SJSA1 (cell line): ENCODE results near the gene OR2B2. TPM values are rescaled to one million over a fixed set of nuclear protein-coding genes. Genes with fewer than 3 reads are reported as not detected.
"Not testable (repeated sequence)": the region's sequence is repeated elsewhere in the genome, so short reads cannot be mapped to it uniquely, and the experiment has no call there.

ENCODE experiments used
- DNase-seq, 2 experiments: peaks; one replicate each; pipeline ENCODE4 v3.0.0-alpha.2; 2015 to 2020; ENCODE audit warnings: low spot score in 2 of 2, low read depth in 1 of 2
- H3K27ac ChIP-seq: fragments of 250-450 bp; sonication (Bioruptor Pico); 2 replicates; pipeline ENCODE4 v1.5.1; 2020; ENCODE audit warnings: mild to moderate bottlenecking, moderate library complexity
- H3K27me3 ChIP-seq: fragments of 250-450 bp; sonication (Bioruptor Pico); replicated peaks from 2 replicates; pipeline ENCODE4 v1.5.1; 2020; ENCODE audit warnings: mild to moderate bottlenecking, moderate library complexity
- H3K36me3 ChIP-seq: fragments of 250-450 bp; sonication (Bioruptor Pico); 2 replicates; pipeline ENCODE4 v1.5.1; 2020; ENCODE audit warnings: mild to moderate bottlenecking
- H3K4me1 ChIP-seq: fragments of 250-450 bp; sonication (Bioruptor Pico); replicated peaks from 2 replicates; pipeline ENCODE4 v1.6.1; 2021; ENCODE audit warnings: mild to moderate bottlenecking
- H3K4me3 ChIP-seq: fragments of 250-450 bp; sonication (Bioruptor Pico); 2 replicates; pipeline ENCODE4 v1.5.1; 2020; ENCODE audit warnings: mild to moderate bottlenecking
- H3K9me3 ChIP-seq: fragments of 250-450 bp; sonication (Bioruptor Pico); replicated peaks from 2 replicates; pipeline ENCODE4 v1.5.1; 2020; ENCODE audit warnings: mild to moderate bottlenecking
- total RNA-seq: library from RNA; depleted of rRNA; stranded (reverse); fragments of >200 nt; shearing (Covaris generic); gene quantifications from 2 replicates; pipeline ENCODE4 v1.2.3, GENCODE V29; 2014; rRNA removed

Gene OR2B2
- total RNA-seq, result not detected in 2 replicates

DNA sequence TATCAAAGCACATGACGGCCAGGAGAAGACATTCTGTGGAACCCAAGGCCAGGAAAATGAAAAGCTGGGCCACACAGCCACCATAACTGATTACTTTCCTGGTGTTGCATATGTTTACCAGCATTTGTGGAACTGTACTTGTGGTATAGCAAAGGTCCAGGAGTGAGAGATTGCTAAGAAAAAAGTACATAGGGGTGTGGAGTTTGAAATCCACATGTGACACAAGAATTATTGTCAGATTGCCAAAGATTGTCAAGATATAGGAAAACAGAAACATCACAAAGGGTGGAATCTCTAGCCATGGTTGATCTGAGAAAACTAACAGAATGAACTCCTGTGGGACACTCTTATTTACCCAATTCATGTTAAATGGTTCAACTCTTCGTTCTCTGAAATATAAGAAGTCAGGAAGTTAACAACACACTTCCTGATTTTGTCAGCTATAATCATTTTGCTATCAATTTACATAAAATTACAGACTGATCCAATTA, at the start of gene OR2B2:
Gene OR2B2 (minus strand): TSS at position 441 of the 491 bp plus-strand sequence. CDS start 77 bp downstream, at position 364.
- no peaks in the 10 kb centered on the region for H3K9me3 ChIP-seq
- no peak for DNase-seq
- H3K27me3 ChIP-seq, result no peaks in the 10 kb centered on the region
- no peak within 1 kb of the TSS for H3K4me3 ChIP-seq
- H3K4me1 ChIP-seq, result no peaks in the 10 kb centered on the region
- H3K27ac ChIP-seq, result no peak within 1 kb of the TSS
- no peaks in the 10 kb centered on the region for H3K36me3 ChIP-seq

GRCh38 chr6:27957516-27957915, 45.3 kb upstream of the OR2B2 start:
- no peak for DNase-seq
- no peaks in the 10 kb centered on the region for H3K4me1 ChIP-seq
- no peaks in the 10 kb centered on the region for H3K36me3 ChIP-seq
- H3K4me3 ChIP-seq, result no peak overlapping the region
- H3K9me3 ChIP-seq, result no peaks in the 10 kb centered on the region
- no peak overlapping the region for H3K27ac ChIP-seq
- no peaks in the 10 kb centered on the region for H3K27me3 ChIP-seq

DNA sequence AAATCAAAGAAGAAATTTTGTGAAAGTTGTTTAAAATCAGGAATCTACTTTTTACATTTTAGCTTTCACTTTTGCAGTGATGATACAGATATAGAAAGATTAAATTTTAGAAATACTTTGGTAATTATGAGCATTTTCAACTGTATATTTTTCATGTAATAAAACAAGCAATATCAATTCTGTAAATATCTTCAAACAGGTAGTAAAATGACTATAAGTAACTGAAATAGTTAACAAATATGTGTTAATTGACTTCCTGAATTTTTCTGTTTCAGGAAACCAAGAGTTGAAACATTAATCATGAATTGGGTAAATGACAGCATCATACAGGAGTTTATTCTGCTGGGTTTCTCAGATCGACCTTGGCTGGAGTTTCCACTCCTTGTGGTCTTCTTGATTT, 44.7 kb upstream of the OR2B2 start, which contains the start of gene OR2B6:
Gene OR2B6 (plus strand): TSS at position 301 of the 400 bp plus-strand sequence. CDS start 0 bp downstream, at position 301.
- Histone ChIP-seq H3K27me3 (no peaks in the 10 kb centered on the region), H3K4me3 (no peak within 1 kb of the TSS), H3K4me1 (no peaks in the 10 kb centered on the region), H3K9me3 (no peaks in the 10 kb centered on the region), H3K36me3 (no peaks in the 10 kb centered on the region), H3K27ac (no peak within 1 kb of the TSS)
- no peak for DNase-seq

- no peaks in the 10 kb centered on the region for H3K27me3 ChIP-seq
- H3K4me3 ChIP-seq, result no peak overlapping the region
- DNase-seq, result no peak
- no peaks in the 10 kb centered on the region for H3K4me1 ChIP-seq
- H3K36me3 ChIP-seq, result no peaks in the 10 kb centered on the region
- H3K9me3 ChIP-seq, result no peaks in the 10 kb centered on the region
- no peak overlapping the region for H3K27ac ChIP-seq
Measured at GRCh38 chr6:27951040-27951439, 38.8 kb upstream of the OR2B2 start.

- DNase-seq, result no peak
- H3K9me3 ChIP-seq, result no peaks in the 10 kb centered on the region
- no peak overlapping the region for H3K4me3 ChIP-seq
- H3K27ac ChIP-seq, result no peak overlapping the region
- H3K36me3 ChIP-seq, result no peaks in the 10 kb centered on the region
- no peaks in the 10 kb centered on the region for H3K27me3 ChIP-seq
- no peaks in the 10 kb centered on the region for H3K4me1 ChIP-seq
Measured at GRCh38 chr6:27948237-27948636, 36.0 kb upstream of the OR2B2 start.

- H3K9me3 ChIP-seq, H3K36me3 ChIP-seq, H3K27ac ChIP-seq, H3K4me1 ChIP-seq, H3K4me3 ChIP-seq, H3K27me3 ChIP-seq, DNase-seq: not testable (repeated sequence)
Measured at GRCh38 chr6:27943072-27943471, 30.9 kb upstream of the OR2B2 start.

- Histone ChIP-seq H3K27ac (no peak overlapping the region), H3K27me3 (no peaks in the 10 kb centered on the region), H3K9me3 (no peaks in the 10 kb centered on the region), H3K4me3 (no peak overlapping the region), H3K4me1 (no peaks in the 10 kb centered on the region), H3K36me3 (no peaks in the 10 kb centered on the region)
- DNase-seq, result no peak
Measured at GRCh38 chr6:27940766-27941165, 28.6 kb upstream of the OR2B2 start.

- Histone ChIP-seq H3K27ac (no peak overlapping the region), H3K4me1 (no peaks in the 10 kb centered on the region), H3K27me3 (no peaks in the 10 kb centered on the region), H3K4me3 (no peak overlapping the region), H3K36me3 (no peaks in the 10 kb centered on the region), H3K9me3 (no peaks in the 10 kb centered on the region)
- DNase-seq, result no peak
Measured at GRCh38 chr6:27931209-27931608, 19.0 kb upstream of the OR2B2 start.

DNA sequence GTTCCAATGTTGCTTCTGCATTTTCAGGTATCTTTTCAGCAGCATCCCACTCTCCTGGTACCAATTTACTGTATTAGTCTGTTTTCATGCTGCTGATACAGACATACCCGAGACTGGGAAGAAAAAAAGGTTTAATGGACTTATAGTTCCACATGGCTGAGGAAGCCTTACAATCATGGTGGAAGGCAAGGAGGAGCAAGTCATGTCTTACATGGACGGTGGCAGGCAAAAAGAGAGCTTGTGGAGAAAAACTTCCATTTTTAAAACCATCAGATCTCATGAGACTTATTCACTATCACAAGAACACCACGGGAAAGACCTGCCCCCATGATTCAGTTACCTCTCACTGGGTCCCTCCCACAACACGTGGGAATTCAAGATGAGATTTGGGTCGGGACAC, 17.7 kb upstream of the OR2B2 start:
- not testable (repeated sequence) for H3K27ac ChIP-seq, H3K27me3 ChIP-seq, H3K4me1 ChIP-seq, DNase-seq, H3K9me3 ChIP-seq, H3K4me3 ChIP-seq, H3K36me3 ChIP-seq

DNA sequence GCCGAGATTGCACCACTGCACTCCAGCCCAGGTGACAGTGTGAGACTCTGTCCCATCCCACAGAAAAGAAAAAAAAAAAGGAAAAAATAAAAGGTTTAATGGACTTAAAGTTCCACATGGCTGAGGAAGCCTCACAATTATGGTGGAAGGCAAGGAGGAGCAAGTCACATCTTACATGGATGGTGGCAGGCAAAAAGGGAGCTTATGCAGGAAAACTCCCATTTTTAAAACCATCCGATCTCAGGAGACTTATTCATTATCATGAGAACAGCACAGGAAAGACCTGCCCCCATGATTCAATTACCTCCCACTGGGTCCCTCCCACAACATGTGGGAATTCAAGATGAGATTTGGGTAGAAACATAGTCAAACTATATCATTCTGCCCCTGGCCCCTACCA, 15.8 kb upstream of the OR2B2 start:
- not testable (repeated sequence) for H3K4me1 ChIP-seq, H3K4me3 ChIP-seq, DNase-seq, H3K36me3 ChIP-seq, H3K9me3 ChIP-seq, H3K27me3 ChIP-seq, H3K27ac ChIP-seq

DNA sequence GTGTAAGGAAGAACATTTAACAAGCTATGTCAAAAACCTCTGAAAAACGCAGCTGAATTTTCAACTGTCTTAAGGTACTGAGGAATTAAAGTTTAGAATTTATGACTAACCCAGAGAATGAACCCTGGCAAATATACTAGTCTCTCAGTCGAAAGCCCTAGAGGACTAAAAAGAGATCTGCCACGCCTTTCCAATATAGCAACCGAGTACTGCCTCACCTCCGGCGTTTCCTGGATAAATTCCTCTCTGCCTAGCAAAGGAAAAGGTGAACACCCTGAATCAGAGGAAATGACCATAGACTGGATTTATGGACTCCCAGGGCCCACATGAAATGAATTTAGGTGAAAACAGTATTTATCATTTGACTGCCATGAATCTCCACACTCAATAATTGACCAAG, 12.0 kb upstream of the OR2B2 start:
- no peak overlapping the region for H3K27ac ChIP-seq
- H3K36me3 ChIP-seq, result no peaks in the 10 kb centered on the region
- H3K27me3 ChIP-seq, result no peaks in the 10 kb centered on the region
- no peak for DNase-seq
- no peaks in the 10 kb centered on the region for H3K9me3 ChIP-seq
- H3K4me3 ChIP-seq, result no peak overlapping the region
- no peaks in the 10 kb centered on the region for H3K4me1 ChIP-seq

DNA sequence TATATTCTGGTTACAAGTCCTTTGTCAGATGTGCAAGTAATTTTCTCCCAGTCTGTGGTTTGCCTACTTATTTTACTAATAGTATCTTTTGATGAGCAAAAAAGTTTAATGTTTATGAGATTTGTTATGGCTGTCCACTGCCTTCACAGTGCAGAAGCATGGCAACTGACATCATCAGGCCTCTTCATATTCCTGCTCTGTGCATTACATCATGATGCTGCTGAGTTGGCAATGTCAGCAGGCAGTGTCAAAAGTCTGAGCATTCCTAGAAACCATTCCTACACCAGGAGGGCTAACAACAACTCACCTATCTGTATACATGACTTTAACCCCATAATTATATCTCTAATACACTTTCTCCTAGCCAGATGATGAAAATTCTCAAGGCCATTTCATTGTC, 10.8 kb upstream of the OR2B2 start:
- no peaks in the 10 kb centered on the region for H3K27me3 ChIP-seq
- H3K36me3 ChIP-seq, result no peaks in the 10 kb centered on the region
- H3K4me1 ChIP-seq, result no peaks in the 10 kb centered on the region
- no peak overlapping the region for H3K27ac ChIP-seq
- H3K4me3 ChIP-seq, result no peak overlapping the region
- no peak for DNase-seq
- H3K9me3 ChIP-seq, result no peaks in the 10 kb centered on the region

- H3K27me3 ChIP-seq, result no peaks in the 10 kb centered on the region
- H3K36me3 ChIP-seq, result no peaks in the 10 kb centered on the region
- DNase-seq, result no peak
- no peaks in the 10 kb centered on the region for H3K9me3 ChIP-seq
- no peak overlapping the region for H3K27ac ChIP-seq
- H3K4me1 ChIP-seq, result no peaks in the 10 kb centered on the region
- H3K4me3 ChIP-seq, result no peak overlapping the region
Measured at GRCh38 chr6:27908017-27908416, 4.2 kb downstream of the OR2B2 start.

DNA sequence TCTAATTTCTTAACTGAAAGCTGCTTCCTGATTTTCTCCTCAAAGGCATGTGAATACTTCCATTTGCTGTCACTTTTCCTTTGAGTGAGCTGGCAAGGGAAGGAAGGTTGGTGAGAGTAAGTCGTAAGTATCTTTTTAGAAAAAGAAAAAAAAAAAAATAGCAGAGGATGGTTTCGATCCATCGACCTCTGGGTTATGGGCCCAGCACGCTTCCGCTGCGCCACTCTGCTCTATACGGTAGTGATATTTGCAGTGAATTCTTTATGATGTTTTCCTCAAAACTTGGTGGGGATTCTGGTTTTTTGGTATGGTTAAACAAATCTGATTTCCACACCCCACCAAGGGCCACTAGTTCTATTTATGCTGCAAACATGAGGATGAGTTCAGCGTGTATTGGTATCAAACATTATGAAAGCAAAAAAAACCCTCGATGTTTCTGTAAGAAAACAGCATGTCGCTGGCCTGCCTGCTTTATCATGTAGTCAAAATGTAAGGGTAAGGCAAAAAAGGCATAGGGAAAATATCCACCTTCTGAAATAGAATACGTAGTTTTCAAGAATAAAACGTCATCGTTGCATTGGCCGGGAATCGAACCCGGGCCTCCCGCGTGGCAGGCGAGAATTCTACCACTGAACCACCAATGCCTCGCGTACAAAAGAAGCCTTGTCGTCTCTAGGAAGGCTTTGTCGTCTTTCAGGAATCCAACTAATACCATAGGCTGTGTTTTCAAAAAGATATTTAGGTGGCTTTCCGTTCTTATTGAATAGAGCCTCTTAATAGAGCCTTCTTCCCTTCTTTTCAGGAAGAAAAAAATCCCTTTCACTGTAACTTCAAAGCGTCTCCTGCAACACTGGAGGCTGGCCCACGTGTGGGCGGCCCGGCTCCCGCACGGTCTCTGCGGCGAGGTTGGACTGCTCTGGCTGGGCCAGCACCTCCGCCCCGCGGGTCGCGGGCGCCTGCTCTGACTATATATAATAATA, 9.6 kb downstream of the OR2B2 start:
- no peaks in the 10 kb centered on the region for H3K9me3 ChIP-seq
- no peaks in the 10 kb centered on the region; the same call in 1 of the 2 replicates for H3K36me3 ChIP-seq
- H3K27me3 ChIP-seq, result no peaks in the 10 kb centered on the region
- no peaks in the 10 kb centered on the region for H3K4me1 ChIP-seq
- H3K27ac ChIP-seq, result peak overlapping the region; percentile 39
- H3K4me3 ChIP-seq, result peak overlapping the region; percentile 47
- peak; percentile 74 to 94 for DNase-seq
